Progenitor cell of endocrine pancreas (in vitro differentiated cells): Measurements from ENCODE around the gene ABCG2. TPM values are rescaled to one million over a fixed set of nuclear protein-coding genes. Genes with fewer than 3 reads are reported as not detected.
"Not testable (repeated sequence)": the region's sequence is repeated elsewhere in the genome, so short reads cannot be mapped to it uniquely, and the experiment has no call there.

Experiments used
- DNase-seq: peaks from one replicate; pipeline ENCODE4 v3.0.0; 2021; ENCODE audit warnings: low spot score; ENCODE audit not compliant: unreplicated experiment
- H3K27ac Mint-ChIP-seq: 2 replicates; pipeline ENCODE4 v1.8.0; 2021; ENCODE audit warnings: mild to moderate bottlenecking, moderate library complexity, mixed read lengths
- H3K27me3 Mint-ChIP-seq: 2 replicates; pipeline ENCODE4 v1.8.0; 2021; ENCODE audit warnings: mixed read lengths
- H3K36me3 Mint-ChIP-seq: 2 replicates; pipeline ENCODE4 v1.8.0; 2022; ENCODE audit warnings: mixed read lengths; ENCODE audit not compliant: insufficient read depth
- H3K4me1 Mint-ChIP-seq: 2 replicates; pipeline ENCODE4 v1.8.0; 2021; ENCODE audit warnings: low read depth, mixed read lengths
- H3K4me3 Mint-ChIP-seq: 2 replicates; pipeline ENCODE4 v1.8.0; 2021; ENCODE audit warnings: low read depth, mild to moderate bottlenecking, moderate library complexity, mixed read lengths
- H3K9me3 Mint-ChIP-seq: 2 replicates; pipeline ENCODE4 v1.8.0; 2021; ENCODE audit warnings: low read depth, mixed read lengths
- CTCF ChIP-seq: fragments of 200-600 bp; sonication (generic); IDR thresholded peaks from one replicate; pipeline ENCODE4 v1.5.0; 2021; ENCODE audit warnings: antibody characterized with exemption, mild to moderate bottlenecking; ENCODE audit not compliant: unreplicated experiment
- total RNA-seq: library from RNA; stranded (reverse); gene quantifications from 2 replicates; pipeline ENCODE4 v1.2.1, GENCODE V29; 2021

The ABCG2 gene
- total RNA-seq, 1 donor from 2014 or later, result 2.3 TPM

GRCh38 chr4:88135356-88135663 is 23.1 kb downstream of the ABCG2 start:
- H3K4me1 Mint-ChIP-seq, result no peaks in the 10 kb centered on the region
- no peak overlapping the region for H3K4me3 Mint-ChIP-seq
- no peak for DNase-seq
- H3K9me3 Mint-ChIP-seq, result peaks cover 5% of the 10 kb centered on the region
- H3K27me3 Mint-ChIP-seq, result no peaks in the 10 kb centered on the region
- TF ChIP-seq CTCF, result no peak
- peaks cover 1% of the 10 kb centered on the region for H3K36me3 Mint-ChIP-seq
- H3K27ac Mint-ChIP-seq, result no peak overlapping the region

- peaks cover 2% of the 10 kb centered on the region for H3K36me3 Mint-ChIP-seq
- no peaks in the 10 kb centered on the region for H3K27me3 Mint-ChIP-seq
- no peak for DNase-seq
- no peak for TF ChIP-seq CTCF
- H3K4me1 Mint-ChIP-seq, result no peaks in the 10 kb centered on the region
- no peak overlapping the region for H3K4me3 Mint-ChIP-seq
- H3K27ac Mint-ChIP-seq, result no peak overlapping the region
- H3K9me3 Mint-ChIP-seq, result peaks cover 7% of the 10 kb centered on the region
These were observed 23.7 kb downstream of the ABCG2 start for GRCh38 chr4:88134536-88135355.

- DNase-seq, result no peak
- Mint-ChIP-seq H3K27me3 (no peaks in the 10 kb centered on the region), H3K27ac (no peak overlapping the region), H3K4me1 (no peaks in the 10 kb centered on the region), H3K4me3 (no peak overlapping the region), H3K9me3 (peaks cover 10% of the 10 kb centered on the region), H3K36me3 (peaks cover 5% of the 10 kb centered on the region)
- no peak for TF ChIP-seq CTCF
These were observed 24.3 kb downstream of the ABCG2 start for GRCh38 chr4:88134111-88134510.

GRCh38 chr4:88130544-88131305 is 27.7 kb downstream of the ABCG2 start:
- Mint-ChIP-seq H3K27me3 (no peaks in the 10 kb centered on the region), H3K27ac (no peak overlapping the region), H3K9me3 (peaks cover 13% of the 10 kb centered on the region), H3K36me3 (peaks cover 7% of the 10 kb centered on the region), H3K4me3 (no peak overlapping the region), H3K4me1 (no peaks in the 10 kb centered on the region)
- TF ChIP-seq CTCF, result no peak
- DNase-seq, result no peak

- H3K4me3 Mint-ChIP-seq, result no peak overlapping the region
- H3K9me3 Mint-ChIP-seq, result peaks cover 13% of the 10 kb centered on the region
- peaks cover 7% of the 10 kb centered on the region for H3K36me3 Mint-ChIP-seq
- no peaks in the 10 kb centered on the region for H3K27me3 Mint-ChIP-seq
- TF ChIP-seq CTCF, result no peak
- no peak for DNase-seq
- H3K27ac Mint-ChIP-seq, result no peak overlapping the region
- H3K4me1 Mint-ChIP-seq, result no peaks in the 10 kb centered on the region
These were observed 28.4 kb downstream of the ABCG2 start for GRCh38 chr4:88130003-88130402.

- Mint-ChIP-seq H3K36me3 (peaks cover 24% of the 10 kb centered on the region), H3K9me3 (peaks cover 47% of the 10 kb centered on the region)
- DNase-seq, H3K4me1 Mint-ChIP-seq, H3K4me3 Mint-ChIP-seq, H3K27ac Mint-ChIP-seq, H3K27me3 Mint-ChIP-seq: not testable (repeated sequence)
These were observed 36.2 kb downstream of the ABCG2 start for GRCh38 chr4:88122260-88122659.
